Lower leg skin (tissue), 4 donors: ENCODE measurements around the gene AGBL1. TPM values are rescaled to one million over a fixed set of nuclear protein-coding genes. Genes with fewer than 3 reads are reported as not detected.

Source experiments
- DNase-seq, 2 donors: peaks; one replicate each; pipeline ENCODE4 v3.0.0-alpha.2; 2019; ENCODE audit warnings: low spot score in 2 of 2
- H3K4me3 ChIP-seq: fragments of 200-600 bp; sonication (generic); 2 replicates; pipeline ENCODE4 v1.5.1; 2017; ENCODE audit warnings: mild to moderate bottlenecking, low read depth; ENCODE audit not compliant: poor library complexity, severe bottlenecking
- CTCF ChIP-seq, 3 donors: fragments of 450-650 bp; IDR thresholded peaks; one replicate each; pipeline ENCODE4 v1.5.1; 2016; ENCODE audit warnings: antibody characterized with exemption in 3 of 3, mild to moderate bottlenecking in 3 of 3, moderate library complexity in 2 of 3
- POLR2A ChIP-seq, 2 donors: fragments of 450-650 bp; IDR thresholded peaks; one replicate each; pipeline ENCODE4 v1.6.1; 2016 to 2017; ENCODE audit warnings: antibody characterized with exemption in 2 of 2, mild to moderate bottlenecking in 1 of 2, moderate library complexity in 1 of 2
- WGBS, 2 donors: methylation state at CpG; one replicate each; pipeline ENCODE4 v1.1.5; 2018; 5-methylcytosine and 5-hydroxymethylcytosine counted together
- intact Hi-C: fragments of 100-400 bp; cut with DNase I; formaldehyde crosslinking; loops from one replicate; pipeline ENCODE4 v1.15.0; 2023; ENCODE audit warnings: low total_unique reads
- total RNA-seq, 4 donors: library from RNA; depleted of rRNA; stranded (reverse); fragments of >200 nt; gene quantifications; one replicate each; pipeline ENCODE4 v1.1.0, GENCODE V29; 2016

Gene AGBL1
- total RNA-seq, 4 donors from 2014 or later: 0.13 to 0.91 TPM; not detected in 2

- 43 to 54% methylated on average over 1 of the region's 1 CpG for WGBS, 2 donors
- DNase-seq: no peak
- no peak overlapping the region for H3K4me3 ChIP-seq
- TF ChIP-seq CTCF (IDR thresholded peaks at IDR 0.05) (no peak), POLR2A (IDR thresholded peaks at IDR 0.05) (no peak)
- intact Hi-C loops: no loop called here
Observed at GRCh38 chr15:86706813-86707212, 627.1 kb downstream of the AGBL1 start.

- no peak for DNase-seq
- intact Hi-C loops: no loop called here
- WGBS, 2 donors: 81 to 83% methylated on average over 1 of the region's 1 CpG
- no peak overlapping the region for H3K4me3 ChIP-seq
- no peak for TF ChIP-seq POLR2A (IDR thresholded peaks at IDR 0.05)
- TF ChIP-seq CTCF (IDR thresholded peaks at IDR 0.05): no peak
Observed at GRCh38 chr15:86711476-86711875, 631.8 kb downstream of the AGBL1 start.

- TF ChIP-seq CTCF (IDR thresholded peaks at IDR 0.05) (no peak), POLR2A (IDR thresholded peaks at IDR 0.05) (no peak)
- 10 to 17% methylated on average over 1 of the region's 1 CpG for WGBS, 2 donors
- intact Hi-C loops: no loop called here
- DNase-seq: no peak
- no peak overlapping the region for H3K4me3 ChIP-seq
Observed at GRCh38 chr15:86714241-86714640, 634.6 kb downstream of the AGBL1 start.

GRCh38 chr15:86725628-86726027 lies 646.0 kb downstream of the AGBL1 start:
- TF ChIP-seq POLR2A (IDR thresholded peaks at IDR 0.05): no peak
- TF ChIP-seq CTCF (IDR thresholded peaks at IDR 0.05): no peak

GRCh38 chr15:86735247-86736040 lies 655.8 kb downstream of the AGBL1 start:
- no peak overlapping the region for H3K4me3 ChIP-seq
- intact Hi-C loops: no loop called here
- no peak for DNase-seq
- TF ChIP-seq POLR2A (IDR thresholded peaks at IDR 0.05): no peak
- no peak for TF ChIP-seq CTCF (IDR thresholded peaks at IDR 0.05)
- 59 to 79% methylated on average over 5 of the region's 5 CpGs for WGBS, 2 donors

More at GRCh38 chr15:86725628-86726027, 646.0 kb downstream of the AGBL1 start:
- intact Hi-C loops: no loop called here
- H3K4me3 ChIP-seq: no peak overlapping the region
- no peak for DNase-seq

GRCh38 chr15:86741917-86742316 lies 662.2 kb downstream of the AGBL1 start:
- intact Hi-C loops: no loop called here
- DNase-seq: no peak
- TF ChIP-seq POLR2A (IDR thresholded peaks at IDR 0.05): no peak
- no peak for TF ChIP-seq CTCF (IDR thresholded peaks at IDR 0.05)
- 49 to 50% methylated on average over 4 of the region's 4 CpGs for WGBS, 2 donors
- H3K4me3 ChIP-seq: no peak overlapping the region
